WI38 (cell line): ENCODE measurements around the gene ZNF394.

Source experiments
- H3K4me3 ChIP-seq: 2 replicates; pipeline ENCODE4 v1.5.1; 2011; ENCODE audit warnings: low read depth, mild to moderate bottlenecking, control low read depth, low read length
- TF ChIP-seq, protein P1 (sequence below): IDR thresholded peaks from 2 replicates; pipeline ENCODE4 v1.5.1; 2012; ENCODE audit warnings: low read depth, mild to moderate bottlenecking, control low read depth, low read length

ZNF394 gene

DNA sequence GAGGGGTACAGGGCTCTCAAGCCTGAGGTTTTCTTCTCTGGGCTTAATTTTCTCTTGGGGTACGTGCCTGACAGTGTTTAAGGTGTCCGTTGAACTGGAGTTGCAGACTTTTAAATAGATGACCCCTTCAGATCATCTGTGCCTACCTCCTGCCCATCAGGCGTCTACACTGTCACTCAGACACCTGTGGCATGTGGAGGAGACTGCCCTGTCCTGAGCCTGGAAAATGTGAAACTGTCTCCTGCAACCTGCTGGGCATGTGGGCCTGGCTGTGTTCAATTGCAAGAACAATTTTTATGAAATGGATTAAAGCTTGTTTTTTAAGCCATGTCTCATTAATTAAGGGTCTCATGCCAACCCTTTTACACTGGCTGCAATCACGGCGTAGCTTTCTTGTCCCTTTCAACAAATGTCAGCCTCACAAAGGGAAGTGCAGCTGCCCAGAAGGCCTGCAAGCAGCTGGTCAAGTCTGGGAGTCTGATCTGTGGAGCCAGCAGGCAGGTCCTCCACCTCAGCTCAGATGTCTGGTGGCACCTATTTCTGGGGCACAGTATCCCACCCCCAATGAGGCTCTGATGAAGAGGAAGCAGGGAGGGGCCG is 42.9 kb downstream of the ZNF394 start:
- TF ChIP-seq, protein P1, sequence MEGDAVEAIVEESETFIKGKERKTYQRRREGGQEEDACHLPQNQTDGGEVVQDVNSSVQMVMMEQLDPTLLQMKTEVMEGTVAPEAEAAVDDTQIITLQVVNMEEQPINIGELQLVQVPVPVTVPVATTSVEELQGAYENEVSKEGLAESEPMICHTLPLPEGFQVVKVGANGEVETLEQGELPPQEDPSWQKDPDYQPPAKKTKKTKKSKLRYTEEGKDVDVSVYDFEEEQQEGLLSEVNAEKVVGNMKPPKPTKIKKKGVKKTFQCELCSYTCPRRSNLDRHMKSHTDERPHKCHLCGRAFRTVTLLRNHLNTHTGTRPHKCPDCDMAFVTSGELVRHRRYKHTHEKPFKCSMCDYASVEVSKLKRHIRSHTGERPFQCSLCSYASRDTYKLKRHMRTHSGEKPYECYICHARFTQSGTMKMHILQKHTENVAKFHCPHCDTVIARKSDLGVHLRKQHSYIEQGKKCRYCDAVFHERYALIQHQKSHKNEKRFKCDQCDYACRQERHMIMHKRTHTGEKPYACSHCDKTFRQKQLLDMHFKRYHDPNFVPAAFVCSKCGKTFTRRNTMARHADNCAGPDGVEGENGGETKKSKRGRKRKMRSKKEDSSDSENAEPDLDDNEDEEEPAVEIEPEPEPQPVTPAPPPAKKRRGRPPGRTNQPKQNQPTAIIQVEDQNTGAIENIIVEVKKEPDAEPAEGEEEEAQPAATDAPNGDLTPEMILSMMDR = no peak
- H3K4me3 ChIP-seq = no peak overlapping the region

DNA sequence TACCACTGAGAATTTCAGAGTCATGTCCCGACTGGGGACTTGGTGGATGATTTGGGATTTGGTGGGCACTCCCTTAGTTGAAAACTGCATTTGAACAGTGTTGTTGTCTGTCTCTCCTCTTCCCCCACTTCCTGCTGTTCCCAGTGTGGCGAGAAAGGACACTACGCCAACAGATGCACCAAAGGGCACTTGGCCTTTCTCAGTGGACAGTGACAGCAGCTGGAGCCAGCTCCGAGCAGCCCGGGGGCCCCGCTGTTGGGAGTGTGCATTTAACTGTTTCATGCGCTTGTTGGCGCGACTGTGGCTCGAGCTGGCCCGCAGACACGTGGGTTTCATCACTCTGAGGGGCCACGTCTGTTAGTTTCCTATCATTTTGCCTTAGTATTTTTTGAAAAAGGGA is 43.8 kb downstream of the ZNF394 start:
- H3K4me3 ChIP-seq = no peak overlapping the region
- TF ChIP-seq, protein P1 = no peak

DNA sequence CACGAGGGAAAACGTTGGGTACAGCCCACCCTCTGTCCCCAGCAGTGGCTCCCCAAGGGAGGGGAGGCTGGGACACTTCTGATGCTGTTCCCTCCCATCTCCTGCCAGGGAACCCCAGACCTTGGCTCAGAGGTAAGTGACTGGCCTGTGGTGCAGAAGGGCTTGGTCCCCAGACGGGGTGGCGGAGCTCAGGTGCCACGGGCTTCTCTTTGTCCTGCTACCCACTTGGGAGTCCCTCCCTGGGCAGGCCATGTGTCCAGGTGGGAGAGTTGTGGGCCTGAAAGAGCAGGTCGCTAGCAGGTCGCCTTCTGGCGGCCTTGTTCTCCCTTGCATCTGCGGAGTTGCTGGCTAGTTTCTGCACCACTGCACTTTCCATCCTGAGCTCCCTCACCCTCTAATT is 44.2 kb downstream of the ZNF394 start:
- TF ChIP-seq, protein P1 = no peak
- H3K4me3 ChIP-seq = no peak overlapping the region

DNA sequence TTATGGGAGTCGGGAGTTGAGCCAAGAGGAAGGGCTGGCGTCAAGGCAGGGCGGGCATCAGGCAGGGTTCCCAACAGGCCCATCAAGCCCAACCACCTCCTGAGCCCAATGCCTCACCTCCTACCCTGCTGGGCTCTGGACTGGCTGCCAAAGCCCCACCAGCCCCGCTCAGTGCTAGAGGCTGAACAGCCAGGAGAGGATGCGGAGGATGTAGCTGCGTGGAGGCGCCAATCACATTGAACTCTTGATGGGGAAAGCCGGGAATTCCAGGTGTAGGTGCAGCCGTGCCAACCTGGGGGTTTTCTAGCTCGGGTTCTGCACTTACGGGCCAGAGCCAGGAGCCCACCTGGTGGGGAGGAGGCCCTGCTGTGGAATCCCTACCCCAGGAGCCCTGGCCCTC is 47.0 kb downstream of the ZNF394 start:
- TF ChIP-seq, protein P1 = no peak
- H3K4me3 ChIP-seq = no peak overlapping the region

DNA sequence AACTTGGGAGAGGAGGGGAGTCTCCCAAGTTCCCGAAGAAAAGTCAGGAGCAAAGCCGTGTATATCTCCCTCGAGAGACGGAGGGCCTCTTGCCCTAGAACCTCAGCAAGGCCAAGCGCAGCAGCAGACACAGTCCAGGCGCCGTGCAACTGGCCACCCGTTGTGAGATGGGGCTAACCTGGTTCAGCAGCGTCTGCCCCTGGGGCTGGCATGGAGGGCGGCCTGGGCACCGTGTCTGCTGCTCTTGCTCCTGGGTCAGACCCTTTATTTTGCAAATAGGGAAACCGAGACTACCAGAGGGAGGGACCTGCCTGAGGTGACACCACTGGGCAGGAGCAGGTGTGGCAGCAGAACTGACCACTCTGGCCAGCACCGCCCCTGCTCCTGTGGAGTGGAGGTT is 47.5 kb downstream of the ZNF394 start:
- no peak overlapping the region for H3K4me3 ChIP-seq
- TF ChIP-seq, protein P1 = no peak

DNA sequence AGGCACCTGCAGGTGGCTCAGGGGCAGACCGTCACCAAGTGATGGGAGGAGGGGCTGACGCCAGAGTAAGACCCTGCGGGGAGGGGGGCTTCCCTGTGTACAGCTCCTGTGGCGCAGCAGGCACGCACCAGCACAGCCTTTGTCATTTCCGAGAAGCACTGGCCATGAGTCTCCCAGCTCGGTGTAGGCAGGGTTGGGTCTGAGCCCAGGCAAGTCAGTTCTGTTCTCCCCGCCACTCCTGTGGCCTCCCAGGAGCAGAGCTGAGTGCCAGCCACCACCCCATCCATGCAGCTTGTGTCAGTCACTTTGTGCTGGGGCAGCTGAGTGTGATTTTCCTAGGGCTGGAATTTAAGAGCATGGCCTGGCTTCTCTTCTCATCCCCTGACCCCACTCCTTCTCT is 48.1 kb downstream of the ZNF394 start:
- no peak overlapping the region for H3K4me3 ChIP-seq
- TF ChIP-seq, protein P1 = no peak

DNA sequence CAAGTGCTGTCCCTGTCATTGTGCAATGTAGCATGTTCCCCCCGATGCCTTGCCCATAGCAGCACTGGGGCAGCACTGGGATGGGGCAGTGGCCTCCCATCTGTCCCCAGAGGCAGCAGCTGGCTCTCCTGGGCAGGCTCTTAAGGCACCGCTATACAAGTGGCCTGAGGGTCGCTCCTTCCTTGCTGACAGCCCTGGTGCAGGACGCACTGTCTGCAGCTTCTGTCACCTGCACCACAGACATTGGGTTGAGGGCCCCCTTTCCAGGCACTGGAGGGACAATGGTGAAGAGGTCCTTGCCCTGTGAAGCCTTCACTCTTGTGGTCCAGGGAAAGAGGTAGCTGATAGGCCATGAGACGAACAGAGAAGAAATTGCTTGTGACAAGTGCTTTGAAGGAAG is 50.8 kb downstream of the ZNF394 start:
- TF ChIP-seq, protein P1 = no peak
- no peak overlapping the region for H3K4me3 ChIP-seq
